Measurements from ENCODE around the gene KRTAP9-1.
"Not testable (repeated sequence)": the region's sequence is repeated elsewhere in the genome, so short reads cannot be mapped to it uniquely, and the experiment has no call there.

KRTAP9-1 gene

DNA sequence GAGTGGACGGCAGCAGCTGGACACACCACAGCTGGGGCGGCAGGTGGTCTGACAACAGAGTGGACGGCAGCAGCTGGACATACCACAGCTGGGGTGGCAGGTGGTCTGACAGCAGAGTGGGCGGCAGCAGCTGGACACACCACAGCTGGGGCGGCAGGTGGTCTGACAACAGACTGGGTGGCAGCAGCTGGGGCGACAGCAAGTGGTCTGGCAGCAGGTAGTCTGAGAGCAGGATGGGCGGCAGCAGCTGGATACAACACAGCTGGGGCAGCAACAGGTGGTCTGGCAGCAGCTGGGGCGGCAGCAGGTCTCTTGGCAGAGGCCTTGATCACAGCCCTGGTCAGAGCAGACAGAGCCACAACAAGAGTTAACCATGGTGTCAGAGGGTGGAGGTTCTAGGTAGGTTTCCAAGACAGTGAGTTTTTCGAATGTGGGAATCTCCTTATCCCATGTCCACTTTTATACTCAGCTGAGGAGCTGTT, 5.2 kb upstream of the KRTAP9-1 start, which contains the start of gene KRTAP4-1:
Gene KRTAP4-1, minus strand, starts transcription at position 432 of the 482 bp plus-strand sequence. Its CDS starts 57 bp downstream, at position 375.
- no peak for DNase-seq

DNA sequence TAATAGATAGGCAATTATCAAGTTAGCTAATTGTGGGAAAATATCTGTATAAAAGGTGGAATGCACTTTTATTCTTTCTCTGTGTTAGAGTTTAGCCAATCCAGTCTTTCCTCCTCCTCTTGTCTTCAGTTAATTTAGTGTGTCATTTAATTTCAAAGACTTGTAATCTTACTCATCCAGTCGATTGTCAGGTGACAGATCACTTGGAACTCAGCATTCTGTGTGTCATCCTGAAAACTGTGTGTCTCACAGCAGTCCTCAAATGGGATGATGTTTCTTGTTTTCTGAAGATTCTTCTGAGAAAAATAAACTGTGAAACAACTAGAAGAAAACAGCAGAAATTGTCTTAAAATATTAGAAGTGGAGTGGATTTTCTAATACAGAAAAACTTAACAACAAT, 4.7 kb upstream of the KRTAP9-1 start:
- no peak for DNase-seq

DNA sequence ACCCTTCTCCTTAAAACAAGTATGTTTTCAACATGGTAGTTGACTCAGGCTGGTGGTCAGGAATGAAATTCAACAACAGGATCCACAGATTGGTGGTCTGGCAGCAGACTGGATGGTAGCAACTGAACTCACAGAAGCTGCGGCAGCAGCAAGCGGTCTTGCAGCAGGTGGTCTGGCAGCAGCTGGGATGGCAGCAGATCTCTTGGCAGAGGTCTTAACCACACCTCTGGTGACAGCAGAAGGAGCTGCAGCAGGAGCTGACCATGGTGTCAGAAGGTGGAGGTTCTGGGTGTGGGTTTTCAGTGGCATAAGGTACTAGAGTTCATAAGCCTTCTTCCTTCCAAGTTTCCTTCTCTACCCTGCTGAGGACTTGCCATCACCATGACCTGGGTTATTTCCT, 2.8 kb upstream of the KRTAP9-1 start:
- DNase-seq: no peak

DNA sequence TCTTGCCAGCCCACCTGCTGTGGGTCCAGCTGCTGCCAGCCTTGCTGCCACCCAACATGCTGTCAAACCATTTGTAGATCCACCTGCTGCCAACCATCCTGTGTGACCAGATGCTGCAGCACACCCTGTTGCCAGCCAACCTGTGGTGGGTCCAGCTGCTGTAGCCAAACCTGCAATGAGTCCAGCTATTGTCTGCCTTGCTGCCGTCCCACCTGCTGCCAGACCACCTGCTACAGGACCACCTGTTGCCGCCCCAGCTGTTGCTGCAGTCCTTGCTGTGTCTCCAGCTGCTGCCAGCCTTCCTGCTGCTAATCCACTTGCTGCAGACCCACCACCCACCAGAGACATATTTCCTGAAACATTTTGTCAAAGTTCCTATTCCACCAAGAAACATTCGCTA, 641 bp downstream of the KRTAP9-1 start:
- DNase-seq: no peak

DNA sequence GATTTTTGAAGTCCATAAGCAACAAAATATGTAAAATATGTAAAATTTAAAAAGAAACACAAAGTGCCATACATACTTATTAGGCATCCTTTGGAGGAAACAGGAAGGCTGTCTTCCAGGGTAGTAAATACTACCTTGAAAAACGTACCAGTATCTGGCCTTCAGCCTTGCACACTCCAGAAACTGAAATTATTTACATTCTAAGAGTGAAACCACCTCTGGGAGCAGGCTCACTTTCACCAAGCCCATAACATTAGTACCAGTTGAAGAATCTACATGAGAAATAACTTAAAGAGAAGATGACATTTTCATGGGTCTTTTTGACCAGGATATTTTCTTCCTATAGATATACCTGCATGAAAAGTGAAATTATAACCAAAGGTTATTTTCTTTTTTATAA, 6.4 kb downstream of the KRTAP9-1 start:
- no peak for DNase-seq

DNA sequence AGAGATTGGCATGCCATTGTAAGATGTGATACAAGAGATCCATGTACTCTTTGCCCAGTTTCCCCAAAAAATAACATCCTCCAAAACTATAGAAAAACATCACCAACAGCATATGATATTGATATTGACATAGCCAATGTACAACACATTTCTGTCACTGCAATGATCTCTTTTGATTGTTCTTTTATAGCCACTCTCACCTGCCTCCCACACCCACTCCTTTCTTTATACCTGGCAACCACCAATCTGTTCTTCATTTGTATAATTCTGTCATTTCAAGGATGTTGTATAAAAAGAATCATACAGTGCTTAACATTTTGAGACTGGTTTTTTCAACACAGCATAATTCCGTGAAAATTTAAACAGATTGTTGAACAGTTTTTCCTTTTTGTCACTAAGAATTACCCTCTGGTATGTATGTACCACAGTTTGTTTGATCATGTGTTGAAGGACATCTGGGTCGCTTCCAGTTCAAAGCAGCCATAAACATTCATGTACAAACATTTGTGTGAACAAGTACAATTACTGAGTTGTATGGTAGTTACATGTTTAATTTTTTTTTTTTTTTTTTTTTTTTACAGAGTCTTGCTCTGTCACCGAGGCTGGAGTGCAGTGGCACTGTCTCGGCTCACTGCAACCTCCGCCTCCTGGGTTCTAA, 9.9 kb downstream of the KRTAP9-1 start:
- DNase-seq: no peak

DNA sequence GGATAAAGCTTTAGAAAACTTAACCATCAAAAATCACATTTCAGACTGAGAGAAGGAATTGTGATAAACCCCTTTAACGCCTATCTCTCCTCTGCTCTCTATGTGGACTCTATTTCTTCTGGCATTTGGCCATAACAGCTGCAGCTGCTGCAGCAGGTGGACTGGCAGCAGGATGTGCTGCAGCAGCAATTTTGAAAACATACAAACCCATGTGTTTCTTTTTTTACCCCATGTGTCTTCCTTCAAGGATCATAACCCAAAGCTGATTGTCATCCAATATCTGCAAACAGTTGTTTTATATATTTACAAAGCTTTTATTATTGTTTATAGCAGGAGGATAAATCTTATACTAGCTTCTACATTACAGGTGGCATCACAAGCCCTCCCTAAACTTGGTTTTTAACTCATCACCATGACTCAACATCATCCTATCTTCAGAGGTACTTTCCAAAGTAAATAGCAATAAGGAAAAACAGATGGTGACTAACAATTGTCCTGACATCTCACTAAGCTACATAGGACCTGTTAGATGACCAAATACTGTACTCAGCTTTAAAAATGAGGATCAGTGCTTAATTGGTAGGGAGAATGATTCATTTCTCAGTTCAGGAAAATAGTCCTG, 22.3 kb downstream of the KRTAP9-1 start:
- DNase-seq: no peak

DNA sequence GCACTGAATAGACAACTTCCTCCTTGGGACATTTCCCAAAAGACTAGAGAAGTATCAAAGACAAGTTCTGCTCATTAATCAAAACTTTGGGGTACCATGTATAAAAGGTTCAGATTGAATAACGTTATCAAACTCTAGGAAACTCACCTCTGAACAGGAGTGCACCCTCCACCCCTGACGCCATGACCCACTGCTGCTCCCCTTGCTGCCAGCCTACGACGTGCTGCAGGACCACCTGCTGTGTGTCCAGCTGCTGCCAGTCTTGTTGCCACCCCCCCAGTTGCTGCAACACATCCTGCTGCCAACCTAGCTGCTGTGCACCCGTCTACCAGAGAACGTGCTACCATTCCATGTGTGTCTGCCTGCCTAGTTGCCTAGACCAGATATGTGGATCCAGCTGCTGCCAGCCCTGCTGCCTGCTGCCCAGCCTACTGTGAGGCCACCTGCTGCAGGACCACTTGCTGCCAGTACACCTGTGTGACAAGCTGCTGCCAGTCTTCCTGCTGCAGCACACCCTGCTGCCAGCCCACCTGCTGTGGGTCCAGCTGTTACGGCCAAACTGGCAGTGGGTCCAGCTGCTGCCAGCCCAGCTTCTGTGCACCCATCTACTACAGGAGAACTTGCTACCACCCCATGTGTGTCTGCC, 23.0 kb downstream of the KRTAP9-1 start:
- no peak for DNase-seq

DNA sequence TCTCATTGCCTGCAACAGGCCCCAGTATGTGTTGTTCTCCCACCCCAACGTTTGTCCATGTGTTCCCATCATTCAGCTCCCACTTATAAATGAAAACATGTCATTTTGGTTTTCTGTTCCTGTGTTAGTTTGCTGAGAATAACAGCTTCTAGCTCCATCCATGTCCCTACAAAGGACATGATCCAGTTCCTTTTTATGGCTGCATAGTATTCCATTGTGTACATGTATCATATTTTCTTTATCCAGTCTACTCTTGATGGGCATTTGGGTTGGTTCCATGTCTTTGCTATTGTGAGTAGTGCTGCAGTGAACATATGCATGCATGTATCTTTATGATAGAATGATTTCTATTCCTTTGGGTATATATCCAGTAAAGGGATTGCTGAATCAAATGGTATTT, 26.0 kb downstream of the KRTAP9-1 start:
- no peak for DNase-seq

DNA sequence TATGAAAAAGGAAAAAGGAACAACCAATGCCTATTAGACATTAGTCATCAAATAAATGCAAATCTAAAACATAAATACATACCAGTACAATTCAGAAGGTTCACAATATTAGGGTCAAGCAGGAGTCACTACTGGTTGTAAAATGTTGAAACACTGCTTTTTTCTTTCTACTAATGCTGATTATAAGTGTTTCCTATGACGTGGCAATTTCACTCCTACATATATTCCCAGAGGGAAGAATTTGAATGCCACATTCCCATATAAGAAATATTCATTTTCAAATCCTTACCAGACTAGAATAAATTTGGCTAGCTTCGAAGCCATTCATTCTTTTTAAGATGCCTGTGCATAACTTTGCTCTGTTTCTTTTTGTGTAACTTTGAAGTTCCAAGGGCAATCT, 34.1 kb downstream of the KRTAP9-1 start:
- DNase-seq: no peak

DNA sequence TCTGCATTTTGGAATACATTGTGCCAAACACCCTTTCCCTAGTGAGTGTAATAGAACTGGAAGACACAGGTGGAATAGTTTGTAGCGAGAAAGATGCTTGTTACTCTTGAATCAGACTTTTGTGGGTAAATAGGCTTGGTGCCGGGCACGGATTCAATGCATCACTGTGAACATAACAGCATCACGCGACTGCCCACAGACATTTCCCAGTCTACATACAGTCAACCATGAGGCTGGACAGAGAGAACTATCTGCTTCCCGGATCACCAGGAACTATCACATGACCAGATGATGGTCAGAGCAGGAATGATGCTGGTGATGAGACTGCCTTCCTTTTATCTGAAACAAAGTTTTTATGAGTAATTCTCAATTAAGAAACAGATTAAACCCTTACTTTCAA, 36.4 kb downstream of the KRTAP9-1 start:
- DNase-seq: no peak

DNA sequence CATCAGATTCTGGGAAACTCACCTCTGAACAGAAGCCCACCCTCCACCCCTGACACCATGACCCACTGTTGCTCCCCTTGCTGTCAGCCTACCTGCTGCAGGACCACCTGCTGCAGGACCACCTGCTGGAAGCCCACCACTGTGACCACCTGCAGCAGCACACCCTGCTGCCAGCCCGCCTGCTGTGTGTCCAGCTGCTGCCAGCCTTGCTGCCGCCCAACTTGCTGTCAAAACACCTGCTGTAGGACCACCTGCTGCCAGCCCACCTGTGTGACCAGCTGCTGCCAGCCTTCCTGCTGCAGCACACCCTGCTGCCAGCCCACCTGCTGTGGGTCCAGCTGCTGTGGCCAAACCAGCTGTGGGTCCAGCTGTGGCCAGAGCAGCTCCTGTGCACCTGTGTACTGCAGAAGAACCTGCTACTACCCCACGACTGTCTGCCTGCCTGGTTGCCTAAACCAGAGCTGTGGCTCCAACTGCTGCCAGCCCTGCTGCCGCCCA, 37.0 kb downstream of the KRTAP9-1 start, which contains the start of gene KRTAP9-2:
Gene KRTAP9-2, plus strand, starts transcription at position 51 of the 498 bp plus-strand sequence. Its CDS starts 7 bp downstream, at position 58.
- DNase-seq: not testable (repeated sequence)

DNA sequence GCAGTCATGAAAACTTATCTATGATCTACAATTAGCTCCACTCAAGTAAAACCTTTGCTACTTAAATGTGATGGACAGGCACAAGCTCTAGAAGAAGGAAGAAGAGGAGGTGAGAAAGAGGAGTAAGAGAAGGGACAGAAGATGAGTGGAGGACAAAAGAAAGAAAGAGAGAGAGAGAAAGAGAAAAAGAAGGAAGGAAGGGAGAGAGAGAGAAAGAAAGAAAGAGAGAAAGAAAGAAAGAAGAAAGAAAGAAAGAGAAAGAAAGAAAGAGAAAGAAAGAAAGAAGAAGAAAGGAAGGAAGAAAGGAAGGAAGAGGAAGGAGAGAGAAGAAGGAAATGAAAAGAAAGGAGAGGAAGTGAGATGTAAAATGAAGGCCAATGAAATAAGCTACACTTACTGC, 40.4 kb downstream of the KRTAP9-1 start:
- DNase-seq: no peak

DNA sequence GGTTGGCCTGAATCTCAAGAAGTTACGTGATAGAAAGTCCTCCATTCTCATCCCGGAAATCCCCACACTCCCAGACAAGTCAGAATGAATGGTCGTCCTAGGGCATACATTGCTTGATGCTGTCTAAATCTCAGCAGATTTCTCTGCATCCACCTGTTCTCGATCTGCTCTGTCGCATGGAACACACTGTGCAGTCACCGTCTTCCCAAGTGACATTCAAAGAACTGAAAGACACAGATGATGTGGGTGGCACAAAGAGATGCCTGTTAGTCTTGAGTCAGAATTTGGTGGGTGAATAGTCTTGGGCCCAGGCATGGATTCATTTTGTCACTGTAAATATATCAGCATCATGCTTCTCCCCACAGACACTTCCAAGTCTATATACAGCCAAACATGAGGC, 42.0 kb downstream of the KRTAP9-1 start:
- no peak for DNase-seq

DNA sequence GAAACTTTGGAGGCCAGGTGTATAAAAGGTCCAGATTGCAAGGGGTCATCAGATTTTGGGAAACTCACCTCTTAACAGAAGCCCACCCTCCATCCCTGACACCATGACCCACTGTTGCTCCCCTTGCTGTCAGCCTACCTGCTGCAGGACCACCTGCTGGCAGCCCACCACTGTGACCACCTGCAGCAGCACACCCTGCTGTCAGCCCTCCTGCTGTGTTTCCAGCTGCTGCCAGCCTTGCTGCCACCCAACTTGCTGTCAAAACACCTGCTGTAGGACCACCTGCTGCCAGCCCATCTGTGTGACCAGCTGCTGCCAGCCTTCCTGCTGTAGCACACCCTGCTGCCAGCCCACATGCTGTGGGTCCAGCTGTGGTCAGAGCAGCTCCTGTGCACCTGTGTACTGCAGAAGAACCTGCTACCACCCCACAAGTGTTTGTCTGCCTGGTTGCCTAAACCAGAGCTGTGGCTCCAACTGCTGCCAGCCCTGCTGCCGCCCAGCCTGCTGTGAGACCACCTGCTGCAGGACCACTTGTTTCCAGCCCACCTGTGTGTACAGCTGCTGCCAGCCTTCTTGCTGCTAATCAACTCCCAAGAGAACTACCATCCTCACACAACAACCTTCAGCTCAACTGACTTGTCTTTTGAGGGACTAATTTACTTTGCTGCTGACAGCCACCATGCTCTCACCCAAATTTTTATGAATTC, 42.9 kb downstream of the KRTAP9-1 start, which contains the start of gene KRTAP9-3:
Gene KRTAP9-3, plus strand, starts transcription at position 51 of the 707 bp plus-strand sequence. Its CDS starts 53 bp downstream, at position 104.
- not testable (repeated sequence) for DNase-seq

DNA sequence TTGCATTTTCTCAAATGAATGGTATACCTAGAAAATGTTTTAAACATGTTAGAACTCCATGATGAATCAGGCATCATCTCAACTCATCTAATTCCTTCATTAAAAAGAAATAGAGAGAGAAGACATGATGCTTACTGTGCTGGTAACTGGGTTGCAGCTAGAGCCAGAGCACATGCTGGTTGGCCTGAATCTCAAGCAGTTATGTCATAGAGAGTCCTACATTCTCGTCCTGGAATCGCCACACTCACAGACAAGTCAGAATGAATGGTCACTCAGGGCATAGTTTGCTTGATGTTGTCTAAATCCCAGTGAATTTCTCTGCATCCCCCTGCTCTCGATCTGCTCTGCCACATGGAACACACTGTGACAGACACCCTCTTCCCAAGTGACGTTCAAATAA, 47.4 kb downstream of the KRTAP9-1 start:
- not testable (repeated sequence) for DNase-seq

DNA sequence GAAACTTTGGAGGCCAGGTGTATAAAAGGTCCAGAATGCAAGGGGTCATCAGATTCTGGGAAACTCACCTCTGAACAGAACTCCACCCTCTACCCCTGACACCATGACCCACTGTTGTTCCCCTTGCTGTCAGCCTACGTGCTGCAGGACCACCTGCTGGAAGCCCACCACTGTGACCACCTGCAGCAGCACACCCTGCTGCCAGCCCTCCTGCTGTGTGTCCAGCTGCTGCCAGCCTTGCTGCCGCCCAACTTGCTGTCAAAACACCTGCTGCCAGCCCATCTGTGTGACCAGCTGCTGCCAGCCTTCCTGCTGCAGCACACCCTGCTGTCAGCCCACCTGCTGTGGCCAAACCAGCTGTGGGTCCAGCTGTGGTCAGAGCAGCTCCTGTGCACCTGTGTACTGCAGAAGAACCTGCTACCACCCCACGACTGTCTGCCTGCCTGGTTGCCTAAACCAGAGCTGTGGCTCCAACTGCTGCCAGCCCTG, 48.3 kb downstream of the KRTAP9-1 start, which contains the start of gene KRTAP9-8:
Gene KRTAP9-8, plus strand, starts transcription at position 51 of the 489 bp plus-strand sequence. Its CDS starts 53 bp downstream, at position 104.
- DNase-seq: not testable (repeated sequence)
